CD4-positive, alpha-beta T cell treated with Interleukin-1 beta for 1 hour (primary cell): ENCODE data around the gene RALGPS1.
A peak's percentile ranks its signal among the peaks of the same experiment; 100 is the strongest.

Source experiments
- DNase-seq, 2 donors: peaks; one replicate each; pipeline ENCODE4 v3.0.0-alpha.2; 2020 to 2022

The RALGPS1 gene

GRCh38 chr9:127215268-127216209 lies 301.0 kb downstream of the RALGPS1 start:
- DNase-seq: no peak

- DNase-seq: no peak
Observed at GRCh38 chr9:127216210-127216887, 301.8 kb downstream of the RALGPS1 start.

GRCh38 chr9:127216888-127217217 lies 302.3 kb downstream of the RALGPS1 start:
- DNase-seq: no peak

GRCh38 chr9:127218818-127219217 lies 304.2 kb downstream of the RALGPS1 start:
- DNase-seq: no peak

GRCh38 chr9:127219520-127219919 lies 304.9 kb downstream of the RALGPS1 start:
- no peak for DNase-seq

GRCh38 chr9:127221695-127222094 lies 307.1 kb downstream of the RALGPS1 start:
- DNase-seq: no peak

- DNase-seq: no peak
Observed at GRCh38 chr9:127222388-127223095, 308.0 kb downstream of the RALGPS1 start.

- no peak for DNase-seq
Observed at GRCh38 chr9:127223266-127223665, 308.7 kb downstream of the RALGPS1 start.

GRCh38 chr9:127223810-127224177 lies 309.2 kb downstream of the RALGPS1 start:
- no peak for DNase-seq

GRCh38 chr9:127224178-127224882 lies 309.7 kb downstream of the RALGPS1 start:
- peak; percentile 91 to 92 for DNase-seq

GRCh38 chr9:127224883-127225739 lies 310.5 kb downstream of the RALGPS1 start:
- DNase-seq: peak; percentile 93

GRCh38 chr9:127225801-127226625 lies 311.4 kb downstream of the RALGPS1 start:
- no peak for DNase-seq

- no peak for DNase-seq
Observed at GRCh38 chr9:127229691-127230417, 315.3 kb downstream of the RALGPS1 start.

- DNase-seq: no peak
Observed at GRCh38 chr9:127231666-127232065, 317.1 kb downstream of the RALGPS1 start.

- DNase-seq: no peak
Observed at GRCh38 chr9:127232833-127233549, 318.4 kb downstream of the RALGPS1 start.

- DNase-seq: no peak
Observed at GRCh38 chr9:127233550-127233949, 319.0 kb downstream of the RALGPS1 start.

GRCh38 chr9:127233989-127234388 lies 319.4 kb downstream of the RALGPS1 start:
- DNase-seq: no peak

GRCh38 chr9:127237801-127238200 lies 323.2 kb downstream of the RALGPS1 start:
- no peak for DNase-seq

- DNase-seq: no peak
Observed at GRCh38 chr9:127241354-127241753, 326.8 kb downstream of the RALGPS1 start.
